HG03103 (cell line): ENCODE measurements around the gene DGKH.

ENCODE experiments used
- ATAC-seq: cut with Tn5 transposase; IDR thresholded peaks from one replicate; pipeline ENCODE4 v1.9.1; 2021; ENCODE audit warnings: low read depth; ENCODE audit not compliant: unreplicated experiment

Gene DGKH

GRCh38 chr13:42048342-42048683 lies at the start of gene DGKH:
Gene DGKH (plus strand): TSS chr13:42048648. CDS start chr13:42048774, 126 bp downstream.
- ATAC-seq, result peak; percentile 35

DNA sequence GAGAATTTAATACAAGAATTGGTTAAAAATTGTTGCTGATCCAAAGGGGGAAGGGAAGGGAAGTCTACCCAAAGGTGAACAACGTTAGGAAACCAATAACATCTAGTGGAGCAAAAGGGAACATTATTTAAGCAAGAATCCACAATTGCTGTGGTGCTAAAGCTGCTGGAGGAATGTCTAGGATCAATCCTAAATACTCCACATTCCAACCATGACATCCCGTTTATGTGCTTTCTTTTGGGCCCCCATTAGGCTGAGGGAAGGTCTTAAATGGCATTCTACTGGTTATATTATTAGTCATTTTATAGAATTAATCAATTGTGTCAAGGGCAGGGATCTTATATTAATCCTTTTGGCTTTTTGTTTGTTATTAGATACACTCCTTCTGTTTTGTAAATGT lies 47.6 kb upstream of the DGKH start:
- ATAC-seq, result no peak

DNA sequence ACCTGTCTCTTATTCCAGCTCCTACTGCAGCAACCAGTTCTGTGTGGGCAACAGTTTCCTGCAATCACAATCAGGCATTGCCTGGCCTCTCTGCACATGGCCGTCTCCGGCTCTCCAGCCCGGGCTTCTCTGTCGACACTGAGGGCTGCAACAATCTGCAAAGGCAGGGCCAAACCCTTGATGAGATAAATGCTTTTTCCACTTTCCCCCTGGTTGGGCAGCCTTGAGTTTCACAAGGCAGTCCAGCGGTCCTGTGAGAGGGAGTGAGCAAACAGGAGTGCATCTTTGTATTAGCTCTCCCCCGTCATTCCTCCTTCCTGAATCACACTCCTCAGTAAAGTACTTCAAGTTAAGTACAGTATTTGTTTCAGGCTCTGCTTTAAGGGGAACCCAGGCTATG lies 46.9 kb upstream of the DGKH start:
- ATAC-seq, result no peak

DNA sequence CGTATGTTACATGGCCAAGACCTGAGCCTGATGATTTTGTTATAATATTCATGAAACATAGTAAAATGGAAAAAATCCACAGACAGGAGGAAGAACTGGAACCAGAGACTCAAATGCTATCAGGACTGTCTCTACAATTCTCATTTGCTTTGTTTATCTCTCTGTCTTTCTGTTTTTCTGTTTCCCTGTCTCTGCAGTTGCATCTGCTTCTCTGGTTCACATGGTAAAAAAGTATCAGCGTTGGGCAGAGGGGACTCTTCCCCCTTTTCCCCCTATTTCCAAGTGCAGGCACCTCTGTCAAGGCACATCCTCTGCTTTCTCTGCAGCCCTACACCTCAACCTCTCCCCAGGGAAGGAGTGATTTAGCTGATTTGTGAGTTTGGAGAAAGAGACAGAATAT lies 46.4 kb upstream of the DGKH start:
- ATAC-seq, result no peak

DNA sequence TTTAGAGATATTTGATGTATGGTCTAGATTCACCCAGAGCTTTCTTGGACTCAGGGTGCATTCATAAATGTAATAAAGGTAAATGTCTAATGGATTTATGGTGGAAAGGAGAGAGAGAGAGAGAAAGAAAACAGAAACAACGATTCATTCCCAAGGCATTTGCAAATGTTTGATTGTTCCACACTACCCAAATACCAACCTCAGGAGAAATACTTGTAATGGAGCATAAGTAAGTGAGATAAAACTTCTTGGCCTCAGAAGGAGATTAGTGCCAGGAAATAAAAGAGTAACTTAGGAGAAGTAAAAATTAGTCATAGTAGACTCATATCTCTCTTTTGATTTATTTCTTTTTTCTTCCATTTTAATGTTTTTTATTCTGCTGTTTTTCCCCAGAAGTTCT lies 40.6 kb upstream of the DGKH start:
- no peak for ATAC-seq

GRCh38 chr13:42009057-42009456 lies 39.4 kb upstream of the DGKH start:
- no peak for ATAC-seq

DNA sequence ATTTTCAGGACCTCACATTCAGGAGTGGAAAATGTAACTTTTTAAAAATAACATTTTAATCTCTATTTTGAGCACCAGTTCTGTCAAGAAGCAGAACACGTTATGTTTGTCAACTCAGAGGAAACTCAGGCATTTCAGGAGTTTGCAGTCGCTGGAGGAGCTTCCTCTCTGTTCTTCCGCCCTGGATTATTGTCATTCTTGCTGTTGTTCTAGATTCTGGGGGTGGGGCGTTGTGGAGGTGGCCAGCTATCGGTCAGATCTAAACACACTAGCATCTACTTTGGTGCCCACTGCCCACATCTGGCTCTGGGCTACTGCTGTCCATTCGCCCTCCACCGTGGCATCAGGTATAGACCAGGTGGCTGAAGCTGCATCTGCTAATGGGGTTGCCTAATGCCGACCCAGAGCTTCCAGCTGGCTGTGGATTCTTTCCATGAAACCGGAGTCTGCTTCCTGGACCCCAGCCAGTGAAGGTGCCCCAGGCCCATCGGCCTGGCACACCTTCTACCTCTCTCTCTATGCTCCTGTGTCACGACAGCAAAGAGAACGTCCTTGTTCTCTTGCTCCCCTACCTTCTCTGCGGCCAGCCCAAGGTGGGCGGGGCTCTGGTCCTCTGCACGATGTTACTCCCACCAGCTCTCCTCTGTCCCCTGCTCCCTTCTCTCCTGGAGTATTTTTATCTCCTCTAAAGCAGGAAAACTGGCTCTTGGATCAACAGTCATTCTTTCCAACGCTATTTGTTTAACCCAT lies 36.7 kb upstream of the DGKH start:
- ATAC-seq, result no peak

DNA sequence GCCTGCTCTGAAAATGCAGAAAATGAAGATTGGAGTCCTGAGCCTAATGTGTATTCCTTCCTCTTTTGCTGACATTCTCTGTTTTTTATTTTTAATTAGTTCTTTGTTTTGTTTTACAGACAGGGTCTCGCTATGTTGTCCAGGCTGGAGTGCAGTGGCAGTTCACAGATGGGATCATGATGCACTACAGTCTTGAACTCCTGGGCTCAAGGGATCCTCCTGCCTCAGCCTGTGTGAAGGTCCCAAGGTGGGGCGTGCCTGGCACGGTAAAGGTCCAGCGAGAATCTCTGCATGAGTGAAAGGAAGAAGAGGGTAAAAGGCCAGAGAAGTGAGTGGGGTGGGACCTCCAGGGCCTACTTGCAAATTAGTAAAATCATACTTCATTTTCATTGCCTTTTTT lies 34.3 kb upstream of the DGKH start:
- ATAC-seq, result no peak

- no peak for ATAC-seq
These were observed 31.2 kb upstream of the DGKH start for GRCh38 chr13:42017264-42017663.

DNA sequence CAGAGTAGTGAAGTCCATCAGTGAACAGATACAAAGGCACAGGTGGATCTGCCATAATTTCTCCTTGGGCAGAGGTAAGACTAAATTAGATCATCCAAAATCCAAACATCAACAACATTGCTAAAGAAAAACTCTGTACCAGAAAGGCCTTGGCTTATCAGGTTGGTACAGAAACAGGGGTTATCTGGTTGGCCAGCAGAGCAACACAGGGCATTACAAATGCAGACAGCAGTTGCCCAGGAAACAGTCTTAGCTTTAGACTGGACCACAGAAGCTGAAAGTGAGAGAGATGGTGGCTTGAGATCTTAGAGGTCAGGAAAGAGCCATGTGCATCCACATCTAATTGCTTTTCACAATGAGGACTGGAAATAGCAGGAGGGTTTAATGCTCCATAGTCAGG lies 26.6 kb upstream of the DGKH start:
- ATAC-seq, result no peak

DNA sequence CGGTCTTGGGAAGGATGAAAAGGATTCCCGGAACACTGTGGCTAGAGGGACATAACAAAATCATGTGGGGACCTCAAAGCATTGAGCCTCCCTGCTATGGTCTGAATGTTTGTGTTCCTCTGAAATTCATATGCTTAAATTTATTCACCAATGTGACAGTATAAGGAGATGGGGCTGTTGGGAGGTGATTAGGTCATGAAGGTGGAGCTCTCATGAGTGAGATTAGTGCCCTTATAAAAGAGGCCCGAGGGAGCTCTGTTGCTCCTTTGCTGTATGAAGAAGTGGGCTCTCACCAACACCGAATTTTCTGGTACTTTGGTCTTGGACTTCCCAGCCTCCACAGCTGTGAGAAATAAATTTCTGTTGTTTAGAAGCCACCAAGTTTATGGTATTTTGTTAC lies 26.1 kb upstream of the DGKH start:
- ATAC-seq, result no peak

- ATAC-seq, result no peak
These were observed 25.5 kb upstream of the DGKH start for GRCh38 chr13:42022796-42023493.

- no peak for ATAC-seq
These were observed 21.2 kb upstream of the DGKH start for GRCh38 chr13:42027286-42027685.

GRCh38 chr13:42028113-42028799 lies 20.2 kb upstream of the DGKH start:
- ATAC-seq, result no peak

GRCh38 chr13:42035905-42036521 lies 12.4 kb upstream of the DGKH start:
- ATAC-seq, result no peak

- no peak for ATAC-seq
These were observed 11.7 kb upstream of the DGKH start for GRCh38 chr13:42036711-42037110.

DNA sequence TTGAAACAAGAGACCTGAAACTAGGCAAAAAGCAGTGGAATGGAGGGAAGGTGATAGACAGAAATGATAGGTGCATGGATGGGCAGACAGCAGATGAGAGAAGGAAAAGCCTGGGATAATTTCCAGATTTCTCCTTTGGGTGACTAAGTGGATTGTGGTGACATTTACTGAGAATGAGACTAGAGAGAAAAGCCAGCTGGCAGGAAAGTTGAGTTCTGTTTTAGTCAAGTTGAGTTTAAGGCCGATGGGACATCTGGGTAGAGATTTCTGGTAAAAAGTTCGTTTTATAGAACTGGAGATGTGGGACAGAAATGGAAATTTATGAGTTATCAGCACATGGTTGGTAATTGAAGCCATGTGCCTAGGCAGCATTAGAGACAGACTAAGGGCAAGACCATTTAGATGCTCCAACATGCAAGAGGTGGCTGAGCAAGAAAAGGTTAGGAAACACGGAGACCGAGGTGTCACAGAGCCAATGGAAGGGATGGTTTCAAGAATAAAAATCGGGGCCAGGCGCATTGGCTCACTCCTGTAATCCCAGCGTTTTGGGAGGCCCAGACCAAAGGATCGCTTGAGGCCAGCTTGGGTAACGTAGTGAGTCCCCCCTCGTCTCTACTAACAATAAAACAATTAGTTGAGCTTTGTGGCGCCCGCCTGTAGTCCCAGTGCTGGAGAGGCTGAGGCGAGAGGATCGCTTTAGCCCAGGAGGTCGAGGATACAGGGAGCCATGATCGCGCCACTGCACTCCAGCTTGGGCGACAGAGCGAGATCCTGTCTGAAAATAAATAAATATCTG lies 9.6 kb upstream of the DGKH start:
- no peak for ATAC-seq

DNA sequence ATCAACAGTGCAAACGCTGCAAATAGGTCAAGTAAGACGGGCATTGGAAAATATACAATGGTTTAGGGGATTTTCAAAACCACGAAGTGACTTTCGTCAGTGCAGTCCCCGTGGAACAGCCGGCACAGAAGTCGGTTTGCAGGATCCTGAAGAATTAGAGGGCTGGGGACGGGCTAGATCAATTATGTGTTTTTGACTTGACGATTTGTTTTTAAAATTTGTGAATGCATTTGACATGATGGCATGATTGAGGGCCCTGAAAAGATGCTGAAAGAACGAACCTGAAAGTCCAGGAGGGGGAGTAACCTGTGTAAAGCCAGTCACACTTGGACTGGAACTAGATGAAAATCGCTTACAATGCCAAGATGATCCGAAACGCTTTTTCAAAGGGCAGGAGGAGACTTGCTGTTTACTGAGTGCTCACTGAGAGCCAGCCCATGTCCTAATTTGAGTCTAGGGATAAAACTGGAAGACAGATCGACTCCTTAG lies 8.9 kb upstream of the DGKH start:
- peak; percentile 7 for ATAC-seq

DNA sequence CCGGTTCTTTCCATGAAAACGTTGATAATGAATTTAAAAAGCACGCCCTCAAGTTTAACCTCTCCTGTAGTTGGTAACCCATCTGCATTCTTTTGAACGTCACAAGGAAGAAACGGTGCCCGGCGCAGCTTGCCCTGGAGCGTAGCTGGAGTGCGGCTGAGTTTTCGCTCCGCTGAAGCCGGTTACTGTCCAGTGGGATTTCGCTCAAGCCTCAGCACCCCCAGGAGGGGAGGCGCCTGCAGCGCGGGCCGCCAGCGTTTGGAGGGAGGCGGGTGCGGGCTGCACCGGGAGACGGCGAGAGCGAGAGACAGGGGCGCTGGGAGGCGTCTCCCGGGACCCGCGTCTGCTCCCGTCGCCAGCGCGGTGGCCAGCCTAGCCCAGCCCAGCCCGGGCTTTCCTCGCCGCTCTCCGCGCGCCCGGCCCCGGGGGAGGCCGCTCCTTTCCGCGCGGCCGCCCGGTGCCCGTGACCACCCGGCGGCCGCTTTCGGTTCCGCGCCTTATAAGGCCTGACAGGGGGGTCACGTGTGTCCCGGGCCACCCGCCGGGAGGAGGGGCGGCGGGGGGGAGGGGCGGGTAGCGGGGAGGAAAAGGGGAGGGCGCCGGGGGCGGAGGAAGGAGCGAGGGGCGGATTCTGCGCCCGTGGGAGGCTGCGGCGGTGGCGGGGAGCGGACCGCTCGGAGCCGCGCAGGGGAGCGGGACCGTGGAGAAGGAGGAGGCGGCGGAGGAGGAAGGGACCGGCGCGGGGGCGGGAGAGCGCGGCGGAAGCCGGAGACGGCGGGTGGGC lies 8.3 kb upstream of the DGKH start:
- peak; percentile 55 for ATAC-seq

DNA sequence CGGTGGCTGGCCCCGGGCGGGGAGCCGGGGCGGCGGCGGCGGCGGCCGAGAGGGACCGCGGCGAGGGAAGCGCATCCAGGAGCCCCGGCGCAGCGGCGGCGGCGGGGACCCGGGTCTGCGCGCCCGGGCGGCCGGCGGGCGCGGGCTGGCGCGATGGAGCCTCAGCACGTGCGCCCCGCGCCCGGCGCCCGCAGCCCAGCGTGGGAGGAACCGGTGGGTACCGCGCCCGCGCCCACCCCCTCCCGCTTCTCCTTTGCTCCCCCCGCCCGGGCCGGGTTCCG lies 7.8 kb upstream of the DGKH start:
- ATAC-seq, result no peak
